ENCODE measurements around the gene VPS4B. TPM values are rescaled to one million over a fixed set of nuclear protein-coding genes. Genes with fewer than 3 reads are reported as not detected.

VPS4B gene
- polyA plus RNA-seq, 6 donors from 2014 or later: 36.6 to 89.8 (median 71.6) TPM

- H3K36me3 Mint-ChIP-seq: peaks cover 7 to 20% of the 10 kb centered on the region in 2 donors
- peak overlapping the region in 1 of 6 donors; percentile 54 for H3K27ac Mint-ChIP-seq
- H3K4me3 Mint-ChIP-seq: no peak overlapping the region
- peaks cover 7 to 18% (median 16%) of the 10 kb centered on the region in 3 donors for H3K4me1 Mint-ChIP-seq
- DNase-seq: no peak
- no peaks in the 10 kb centered on the region for H3K27me3 Mint-ChIP-seq
- no peaks in the 10 kb centered on the region for H3K9me3 Mint-ChIP-seq
- ATAC-seq (ENCODE audit: low read depth in 2 of 2): no peak
Measured at GRCh38 chr18:63412953-63413352, 9.3 kb downstream of the VPS4B start.

DNA sequence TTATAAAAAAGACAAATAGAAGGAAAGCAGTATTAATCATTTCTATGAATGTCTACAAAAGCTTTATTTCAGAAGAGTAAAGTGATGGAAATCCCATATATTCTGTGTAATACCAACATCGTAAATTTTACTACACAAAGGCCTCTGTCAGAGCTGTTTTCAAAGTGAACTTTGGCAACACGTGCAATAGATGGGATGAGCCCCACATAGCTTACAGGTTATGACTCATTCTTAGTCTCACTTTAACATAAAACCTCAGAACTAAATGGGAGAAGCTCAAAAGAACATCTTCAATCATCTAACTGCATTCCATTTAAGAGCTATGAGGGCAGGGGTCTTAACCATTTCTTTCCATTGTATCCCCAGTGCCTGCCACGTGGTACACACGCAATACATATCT is 11.5 kb downstream of the VPS4B start:
- no peak for DNase-seq
- H3K27ac Mint-ChIP-seq: no peak overlapping the region
- no peak for ATAC-seq (ENCODE audit: low read depth in 2 of 2)
- H3K4me3 Mint-ChIP-seq: no peak overlapping the region
- H3K9me3 Mint-ChIP-seq: no peaks in the 10 kb centered on the region
- H3K4me1 Mint-ChIP-seq: peaks cover 13 to 20% (median 18%) of the 10 kb centered on the region in 3 donors
- H3K27me3 Mint-ChIP-seq: no peaks in the 10 kb centered on the region
- H3K36me3 Mint-ChIP-seq: peaks cover 7 to 26% of the 10 kb centered on the region in 2 donors

DNA sequence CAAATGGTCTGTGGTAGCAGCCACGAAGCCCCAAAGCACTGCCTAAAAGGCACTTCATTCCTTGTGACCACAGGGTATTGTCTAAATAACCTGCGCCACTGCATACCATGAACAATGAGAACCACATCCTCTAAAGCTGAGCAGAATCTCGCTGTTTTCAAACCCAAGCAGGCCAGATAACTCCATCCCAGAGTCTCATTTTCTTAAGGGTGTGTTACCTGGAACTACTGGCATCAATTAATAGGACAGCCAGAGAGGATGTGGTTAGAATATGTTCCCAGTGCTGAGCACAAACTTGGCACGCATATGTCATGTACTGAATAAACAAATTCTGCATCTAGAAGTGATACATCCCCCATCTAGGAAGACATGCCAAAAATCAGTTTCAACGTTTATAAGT is 13.0 kb downstream of the VPS4B start:
- no peaks in the 10 kb centered on the region for H3K9me3 Mint-ChIP-seq
- H3K4me1 Mint-ChIP-seq: peaks cover 13 to 16% (median 15%) of the 10 kb centered on the region in 3 donors
- H3K27me3 Mint-ChIP-seq: no peaks in the 10 kb centered on the region
- DNase-seq (no peak), ATAC-seq (ENCODE audit: low read depth in 2 of 2) (no peak)
- H3K27ac Mint-ChIP-seq: no peak overlapping the region
- H3K4me3 Mint-ChIP-seq: no peak overlapping the region
- peaks cover 7 to 26% of the 10 kb centered on the region in 2 donors for H3K36me3 Mint-ChIP-seq

DNA sequence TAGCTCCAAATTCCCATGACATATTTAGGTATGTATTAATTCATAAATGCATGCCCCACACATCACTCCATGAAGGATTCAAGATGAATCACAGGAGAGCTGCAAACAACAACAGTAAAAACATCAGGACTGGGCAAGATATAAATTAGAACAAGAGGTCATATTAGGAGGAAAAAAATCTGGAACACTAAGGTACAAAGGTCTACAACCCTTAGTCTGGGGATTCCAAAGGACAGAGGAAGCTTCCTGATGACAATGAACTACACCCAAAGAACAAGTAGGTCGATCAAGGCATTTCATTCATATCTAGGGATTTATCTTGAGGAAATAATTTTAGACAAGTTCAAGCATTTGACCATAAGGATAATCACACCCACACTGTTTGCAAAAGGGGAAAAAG is 14.5 kb downstream of the VPS4B start:
- Mint-ChIP-seq H3K27ac (peak overlapping the region in 2 of 6 donors; percentile 3 to 40), H3K27me3 (no peaks in the 10 kb centered on the region), H3K4me1 (peaks cover 3 to 9% (median 7%) of the 10 kb centered on the region in 3 donors), H3K4me3 (no peak overlapping the region), H3K9me3 (no peaks in the 10 kb centered on the region), H3K36me3 (peaks cover 7 to 34% of the 10 kb centered on the region in 2 donors)
- ATAC-seq (ENCODE audit: low read depth in 2 of 2): no peak
- no peak for DNase-seq

DNA sequence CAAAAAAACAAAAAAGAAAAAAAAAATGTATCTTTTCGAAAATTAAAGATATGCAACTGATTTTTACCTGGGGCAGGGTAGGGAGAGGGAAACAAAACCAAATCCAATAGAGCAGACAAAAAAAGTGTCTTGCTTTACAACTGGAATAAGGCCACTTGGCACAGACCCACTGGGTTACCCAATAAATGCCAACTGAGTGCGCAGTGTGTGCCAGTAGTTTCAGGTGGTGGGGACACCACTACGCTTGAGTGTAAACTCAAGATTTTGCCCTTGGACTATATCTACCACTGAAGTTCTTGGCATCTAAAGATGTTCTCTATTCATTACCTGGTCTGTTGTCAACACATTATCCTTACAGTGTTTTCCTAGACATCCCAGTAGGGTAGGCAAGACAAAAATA is 16.3 kb downstream of the VPS4B start:
- DNase-seq (no peak), ATAC-seq (ENCODE audit: low read depth in 2 of 2) (no peak)
- Mint-ChIP-seq H3K36me3 (peaks cover 7 to 40% of the 10 kb centered on the region in 2 donors), H3K4me1 (peaks cover 0 to 9% (median 6%) of the 10 kb centered on the region in 3 donors), H3K4me3 (no peak overlapping the region), H3K9me3 (no peaks in the 10 kb centered on the region), H3K27ac (no peak overlapping the region), H3K27me3 (no peaks in the 10 kb centered on the region)

- Mint-ChIP-seq H3K36me3 (peaks cover 0 to 45% of the 10 kb centered on the region in 2 donors), H3K4me3 (no peak overlapping the region), H3K27ac (peak overlapping the region in 1 of 6 donors; percentile 47), H3K4me1 (peaks cover 0 to 1% (median under 1%) of the 10 kb centered on the region in 3 donors), H3K27me3 (no peaks in the 10 kb centered on the region), H3K9me3 (no peaks in the 10 kb centered on the region)
- no peak for DNase-seq
- ATAC-seq (ENCODE audit: low read depth in 2 of 2): no peak
Measured at GRCh38 chr18:63402246-63403162, 19.8 kb downstream of the VPS4B start.

- no peaks in the 10 kb centered on the region for H3K27me3 Mint-ChIP-seq
- DNase-seq (no peak), ATAC-seq (ENCODE audit: low read depth in 2 of 2) (no peak)
- H3K36me3 Mint-ChIP-seq: peaks cover 0 to 44% of the 10 kb centered on the region in 2 donors
- H3K27ac Mint-ChIP-seq: no peak overlapping the region
- H3K9me3 Mint-ChIP-seq: no peaks in the 10 kb centered on the region
- no peaks in the 10 kb centered on the region for H3K4me1 Mint-ChIP-seq
- H3K4me3 Mint-ChIP-seq: no peak overlapping the region
Measured at GRCh38 chr18:63399300-63399699, 23.0 kb downstream of the VPS4B start.

- H3K9me3 Mint-ChIP-seq: no peaks in the 10 kb centered on the region
- H3K4me1 Mint-ChIP-seq: no peaks in the 10 kb centered on the region
- ATAC-seq (ENCODE audit: low read depth in 2 of 2): no peak
- no peaks in the 10 kb centered on the region for H3K27me3 Mint-ChIP-seq
- no peak overlapping the region for H3K27ac Mint-ChIP-seq
- no peak for DNase-seq
- H3K36me3 Mint-ChIP-seq: peaks cover 0 to 24% of the 10 kb centered on the region in 2 donors
- H3K4me3 Mint-ChIP-seq: no peak overlapping the region
Measured at GRCh38 chr18:63397349-63397748, 24.9 kb downstream of the VPS4B start.

DNA sequence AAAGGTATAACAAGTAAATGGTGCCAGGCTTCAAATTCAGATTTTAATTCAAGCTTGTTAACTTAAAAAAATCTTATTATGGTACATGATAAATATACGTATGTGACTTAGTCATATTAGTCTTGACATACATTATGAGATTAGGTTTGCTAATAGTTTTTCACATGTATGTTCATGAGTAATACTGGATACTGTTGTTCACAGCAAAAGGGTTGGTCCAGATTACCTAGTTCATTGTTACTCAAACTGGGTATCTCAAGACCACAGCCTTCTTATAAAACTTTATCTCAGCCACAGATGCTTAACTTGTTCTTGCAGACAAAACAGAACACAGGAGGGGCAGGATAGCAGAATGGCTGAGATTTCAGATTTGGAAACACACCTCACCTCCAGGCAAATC is 26.8 kb downstream of the VPS4B start:
- Mint-ChIP-seq H3K27me3 (no peaks in the 10 kb centered on the region), H3K4me1 (no peaks in the 10 kb centered on the region), H3K4me3 (no peak overlapping the region), H3K36me3 (peaks cover 0 to 26% of the 10 kb centered on the region in 2 donors), H3K9me3 (no peaks in the 10 kb centered on the region), H3K27ac (no peak overlapping the region)
- no peak for ATAC-seq (ENCODE audit: low read depth in 2 of 2)
- no peak for DNase-seq

DNA sequence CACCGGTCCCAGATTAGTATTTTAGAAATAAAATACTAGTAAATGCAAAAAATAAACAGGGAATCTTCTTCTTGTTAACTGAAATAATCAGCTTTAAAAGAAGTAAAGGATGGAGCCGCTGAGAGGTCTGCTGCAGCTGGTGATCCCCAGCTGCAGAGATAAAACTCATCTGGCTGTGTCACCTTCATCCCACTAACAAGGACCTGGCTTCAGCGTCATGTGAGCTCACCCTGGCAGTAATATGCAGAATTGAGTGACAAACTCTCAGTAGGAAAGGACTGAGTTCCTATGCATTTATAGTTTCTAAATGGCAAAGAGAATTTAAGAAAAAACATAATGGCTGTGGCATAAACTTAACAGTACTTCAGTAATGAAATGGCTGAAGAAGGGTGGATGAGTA is 27.3 kb downstream of the VPS4B start:
- DNase-seq (no peak), ATAC-seq (ENCODE audit: low read depth in 2 of 2) (no peak)
- H3K27ac Mint-ChIP-seq: no peak overlapping the region
- peaks cover 0 to 21% of the 10 kb centered on the region in 2 donors for H3K36me3 Mint-ChIP-seq
- no peaks in the 10 kb centered on the region for H3K9me3 Mint-ChIP-seq
- H3K4me3 Mint-ChIP-seq: no peak overlapping the region
- no peaks in the 10 kb centered on the region for H3K27me3 Mint-ChIP-seq
- no peaks in the 10 kb centered on the region for H3K4me1 Mint-ChIP-seq

- H3K27me3 Mint-ChIP-seq: no peaks in the 10 kb centered on the region
- no peak overlapping the region for H3K4me3 Mint-ChIP-seq
- peaks cover 0 to 5% (median 1%) of the 10 kb centered on the region in 7 donors for H3K9me3 Mint-ChIP-seq
- H3K36me3 Mint-ChIP-seq: peaks cover 10 to 13% of the 10 kb centered on the region in 2 donors
- ATAC-seq (ENCODE audit: low read depth in 2 of 2) (no peak), DNase-seq (no peak)
- H3K27ac Mint-ChIP-seq: no peak overlapping the region
- no peaks in the 10 kb centered on the region for H3K4me1 Mint-ChIP-seq
Measured at GRCh38 chr18:63387861-63388260, 34.4 kb downstream of the VPS4B start.

DNA sequence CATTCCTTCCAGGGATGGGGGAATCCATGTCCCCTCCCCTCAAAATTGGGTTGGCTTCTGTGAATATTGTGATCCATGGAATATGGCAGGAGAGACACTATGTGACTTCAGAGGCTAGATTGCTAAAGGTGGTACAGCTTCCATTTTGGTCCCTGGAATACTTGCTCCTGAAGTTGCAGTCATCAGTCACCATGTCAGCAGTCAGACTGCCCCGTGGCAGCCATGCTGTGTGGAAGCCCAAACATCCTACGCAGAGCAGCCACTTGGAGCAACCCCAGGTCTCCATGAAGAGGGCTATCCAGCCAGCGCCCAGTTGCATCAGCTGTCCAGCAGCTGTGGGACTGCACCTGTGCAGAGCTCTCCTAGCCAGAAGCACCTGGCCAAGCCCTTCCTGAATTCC is 39.4 kb downstream of the VPS4B start:
- Mint-ChIP-seq H3K36me3 (peaks cover 5 to 16% of the 10 kb centered on the region in 2 donors), H3K27ac (no peak overlapping the region)

GRCh38 chr18:63379639-63379962 is 42.7 kb downstream of the VPS4B start:
- Mint-ChIP-seq H3K27me3 (no peaks in the 10 kb centered on the region), H3K27ac (no peak overlapping the region), H3K9me3 (peaks cover 0 to 15% (median 6%) of the 10 kb centered on the region in 7 donors), H3K4me1 (peaks cover 9 to 17% (median 16%) of the 10 kb centered on the region in 3 donors), H3K4me3 (no peak overlapping the region), H3K36me3 (peaks cover 5 to 23% of the 10 kb centered on the region in 2 donors)
- DNase-seq: no peak
- no peak for ATAC-seq (ENCODE audit: low read depth in 2 of 2)

More for the DNA sequence above, 39.4 kb downstream of the VPS4B start:
- DNase-seq (no peak), ATAC-seq (ENCODE audit: low read depth in 2 of 2) (no peak)
- Mint-ChIP-seq H3K4me1 (peaks cover 9 to 11% (median 11%) of the 10 kb centered on the region in 3 donors), H3K9me3 (peaks cover 0 to 5% (median 1%) of the 10 kb centered on the region in 7 donors), H3K27me3 (no peaks in the 10 kb centered on the region), H3K4me3 (peak overlapping the region in 2 of 8 donors; percentile 51 to 60)
